NCI-H774 (cell line): ENCODE data around the gene TP53.
"Not testable (repeated sequence)": the region's sequence is repeated elsewhere in the genome, so short reads cannot be mapped to it uniquely, and the experiment has no call there.

Experiments used
- DNase-seq: peaks from one replicate; lab custom pipeline; 2025; lab: John Stamatoyannopoulos, UW

The TP53 gene

GRCh38 chr17:7631398-7632380 is 55.6 kb downstream of the TP53 start:
- no peak for DNase-seq

GRCh38 chr17:7629939-7630571 is 57.2 kb downstream of the TP53 start, which contains the start of gene SHBG:
Gene SHBG, plus strand, starts transcription at chr17:7630135. Its CDS starts 38 bp downstream, at chr17:7630173.
- no peak for DNase-seq

- DNase-seq: peak; percentile 54
Measured at GRCh38 chr17:7627250-7628121, 59.8 kb downstream of the TP53 start, which contains the start of gene SAT2. Gene SAT2, minus strand, starts transcription at chr17:7627821. Its CDS starts 186 bp downstream, at chr17:7627635.

- no peak for DNase-seq
Measured at GRCh38 chr17:7626956-7627249, 60.4 kb downstream of the TP53 start.

GRCh38 chr17:7626307-7626706 is 61.0 kb downstream of the TP53 start:
- DNase-seq: no peak

GRCh38 chr17:7625749-7626148 is 61.5 kb downstream of the TP53 start:
- not testable (repeated sequence) for DNase-seq

- DNase-seq: no peak
Measured at GRCh38 chr17:7623661-7624060, 63.6 kb downstream of the TP53 start.

GRCh38 chr17:7620835-7621234 is 66.5 kb downstream of the TP53 start:
- DNase-seq: no peak

GRCh38 chr17:7618608-7619007 is 68.7 kb downstream of the TP53 start:
- DNase-seq: no peak
